Stimulated activated naive CD8-positive, alpha-beta T cell treated with anti-CD3 and anti-CD28 coated beads, Interleukin-15, amount 100 ng/mL, for 72 hours (primary cell): ENCODE data around the gene AKAP1.
"Not testable (repeated sequence)": the region's sequence is repeated elsewhere in the genome, so short reads cannot be mapped to it uniquely, and the experiment has no call there.

Experiments used
- ATAC-seq: fragments of 150-1000 bp; cut with Tn5 transposase; 2 replicates; pipeline ENCODE4 v1.10.0; 2021; ENCODE audit warnings: mild to moderate bottlenecking, moderate library complexity
- DNase-seq, 2 donors: peaks; one replicate each; pipeline ENCODE4 v3.0.0; 2021 to 2022
- H3K27ac Mint-ChIP-seq, 2 donors: one replicate each; pipeline ENCODE4 v1.8.0; 2022; ENCODE audit warnings: mild to moderate bottlenecking in 2 of 2, mixed read lengths in 2 of 2, moderate library complexity in 2 of 2
- H3K27me3 Mint-ChIP-seq: one replicate; pipeline ENCODE4 v1.8.0; 2022; ENCODE audit warnings: mixed read lengths
- H3K4me1 Mint-ChIP-seq: one replicate; pipeline ENCODE4 v1.8.0; 2022; ENCODE audit warnings: mild to moderate bottlenecking, mixed read lengths
- H3K4me3 Mint-ChIP-seq, 2 donors: one replicate each; pipeline ENCODE4 v1.8.0; 2022; ENCODE audit warnings: mild to moderate bottlenecking in 2 of 2, mixed read lengths in 2 of 2, moderate library complexity in 1 of 2
- H3K9me3 Mint-ChIP-seq, 2 donors: one replicate each; pipeline ENCODE4 v1.8.0; 2022; ENCODE audit warnings: mixed read lengths in 2 of 2

AKAP1 gene

DNA sequence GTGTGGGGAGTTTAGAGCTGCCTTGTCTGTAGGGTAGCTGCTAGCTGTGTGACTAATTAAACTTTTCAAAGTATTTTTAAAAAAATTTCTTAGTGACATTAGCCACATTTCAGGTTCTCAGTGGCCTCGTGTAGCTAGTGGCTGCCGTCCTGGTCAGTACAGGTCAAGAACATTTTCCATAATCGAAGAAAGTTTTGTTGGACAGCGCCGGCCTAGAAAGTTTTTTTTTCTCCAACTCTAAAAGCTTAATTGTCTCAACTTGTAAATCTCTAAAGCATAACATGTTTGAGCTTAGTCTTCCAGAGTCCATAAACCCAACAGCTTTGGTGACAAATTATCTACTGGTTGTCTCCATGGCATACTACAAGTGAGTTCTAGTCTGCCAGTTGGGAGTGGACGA, 4.3 kb downstream of the AKAP1 start:
- Mint-ChIP-seq H3K27ac (no peak overlapping the region), H3K9me3 (no peaks in the 10 kb centered on the region), H3K27me3 (no peaks in the 10 kb centered on the region), H3K4me1 (peaks cover 55% of the 10 kb centered on the region), H3K4me3 (no peak overlapping the region)
- ATAC-seq (no peak), DNase-seq (no peak)

DNA sequence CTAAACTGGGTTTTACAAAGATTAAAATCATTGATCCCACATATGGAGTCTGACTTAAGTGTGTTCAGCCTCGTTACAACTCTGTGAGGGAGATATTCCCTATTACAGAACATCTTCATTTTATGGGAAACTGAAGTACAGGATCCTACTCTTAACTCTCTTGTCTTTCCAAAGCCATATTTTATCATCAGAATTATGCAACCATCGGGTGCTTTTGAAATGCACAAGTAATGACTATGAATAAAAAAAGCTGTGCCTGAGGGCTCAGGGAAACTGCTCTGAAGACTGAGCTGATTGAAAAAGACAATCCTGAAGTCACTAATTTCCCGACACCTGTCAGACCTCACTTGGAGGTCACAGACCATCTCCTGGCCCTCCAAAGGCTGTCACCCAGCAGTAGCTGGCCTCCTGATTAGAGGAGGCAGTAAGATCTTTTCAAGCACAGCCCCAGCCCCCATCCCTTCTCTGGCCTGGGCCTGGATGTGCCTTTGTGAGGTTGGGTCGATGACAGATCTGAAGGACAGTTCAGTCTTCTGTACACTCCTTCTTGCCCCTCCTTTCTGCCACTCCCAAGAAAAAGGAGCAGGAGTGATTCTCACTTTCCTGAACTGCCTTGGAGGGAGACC, 5.6 kb downstream of the AKAP1 start:
- ATAC-seq (no peak), DNase-seq (no peak)
- H3K4me1 Mint-ChIP-seq, result peaks cover 55% of the 10 kb centered on the region
- peak overlapping the region in 1 of 2 donors; percentile 64 for H3K27ac Mint-ChIP-seq
- no peak overlapping the region for H3K4me3 Mint-ChIP-seq
- no peaks in the 10 kb centered on the region for H3K27me3 Mint-ChIP-seq
- H3K9me3 Mint-ChIP-seq, result no peaks in the 10 kb centered on the region

DNA sequence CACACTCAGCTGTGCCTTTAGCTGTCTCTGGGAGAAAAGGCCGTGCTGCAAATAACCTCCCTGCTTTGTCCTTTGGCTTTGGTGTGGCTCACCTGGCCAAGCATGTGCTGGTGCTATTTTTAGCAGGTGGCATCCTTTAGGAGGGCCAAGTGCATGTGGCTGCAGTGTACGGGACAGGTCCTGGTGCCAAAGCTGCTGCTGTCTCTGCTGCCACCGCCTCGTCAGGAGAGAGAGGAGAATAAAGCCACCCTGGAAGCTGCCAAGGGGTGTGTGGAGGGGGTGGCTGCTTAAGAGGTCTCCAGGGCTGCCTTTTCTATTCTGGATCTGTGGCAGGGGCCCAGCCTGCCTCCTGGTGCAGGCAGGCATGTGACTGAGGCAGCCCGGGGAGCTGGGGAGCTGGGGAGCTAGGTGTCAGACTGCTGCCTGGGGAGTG, 6.2 kb downstream of the AKAP1 start:
- DNase-seq, result no peak
- Mint-ChIP-seq H3K4me3 (no peak overlapping the region), H3K27ac (no peak overlapping the region), H3K9me3 (no peaks in the 10 kb centered on the region), H3K27me3 (no peaks in the 10 kb centered on the region), H3K4me1 (peaks cover 54% of the 10 kb centered on the region)
- ATAC-seq, result no peak

DNA sequence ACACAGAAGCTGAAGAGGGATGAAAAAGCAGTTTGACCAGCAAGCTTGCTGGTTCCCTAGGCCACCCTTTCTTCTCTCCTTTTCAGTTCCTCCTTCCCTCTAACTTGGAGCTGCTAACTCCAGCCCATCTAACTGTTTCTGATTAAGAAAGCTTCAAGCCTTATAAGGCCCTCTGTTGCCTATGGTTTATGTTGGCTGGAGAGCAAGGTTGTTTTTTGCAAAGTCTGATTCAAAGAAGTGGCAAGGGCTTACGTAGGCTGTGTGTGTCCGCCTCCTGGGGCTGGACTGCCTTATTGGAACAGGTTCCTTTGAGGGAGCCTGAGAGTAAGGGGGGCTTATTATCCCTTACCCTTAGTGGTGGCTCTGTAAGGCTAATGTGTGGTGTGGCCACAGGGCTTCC, 7.1 kb downstream of the AKAP1 start:
- H3K4me3 Mint-ChIP-seq, result no peak overlapping the region
- H3K27ac Mint-ChIP-seq, result no peak overlapping the region
- ATAC-seq (no peak), DNase-seq (no peak)
- H3K9me3 Mint-ChIP-seq, result no peaks in the 10 kb centered on the region
- H3K4me1 Mint-ChIP-seq, result peaks cover 45% of the 10 kb centered on the region
- H3K27me3 Mint-ChIP-seq, result no peaks in the 10 kb centered on the region

DNA sequence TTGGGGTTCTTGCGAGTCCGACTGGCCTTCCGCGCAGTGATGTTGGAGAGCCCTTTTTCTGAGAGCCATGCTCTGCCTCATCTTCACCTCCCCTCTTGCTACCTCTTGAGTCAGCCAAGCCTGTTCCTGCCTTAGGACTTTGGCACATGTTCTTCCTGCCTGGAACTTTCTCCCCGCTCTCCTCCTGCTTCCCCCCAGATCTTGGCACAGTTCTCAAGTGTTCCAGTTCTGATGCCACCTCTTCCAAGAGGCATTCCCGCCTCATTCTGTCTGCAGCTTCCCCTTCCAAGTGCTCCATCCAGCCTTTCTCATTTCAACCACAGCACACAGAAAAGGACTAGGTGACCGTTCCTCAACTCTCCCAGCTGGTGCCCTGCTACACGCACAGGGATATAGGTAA, 7.7 kb downstream of the AKAP1 start:
- no peak overlapping the region for H3K27ac Mint-ChIP-seq
- DNase-seq, result no peak
- H3K9me3 Mint-ChIP-seq, result no peaks in the 10 kb centered on the region
- ATAC-seq, result no peak
- no peaks in the 10 kb centered on the region for H3K27me3 Mint-ChIP-seq
- H3K4me3 Mint-ChIP-seq, result no peak overlapping the region
- H3K4me1 Mint-ChIP-seq, result peaks cover 39% of the 10 kb centered on the region

DNA sequence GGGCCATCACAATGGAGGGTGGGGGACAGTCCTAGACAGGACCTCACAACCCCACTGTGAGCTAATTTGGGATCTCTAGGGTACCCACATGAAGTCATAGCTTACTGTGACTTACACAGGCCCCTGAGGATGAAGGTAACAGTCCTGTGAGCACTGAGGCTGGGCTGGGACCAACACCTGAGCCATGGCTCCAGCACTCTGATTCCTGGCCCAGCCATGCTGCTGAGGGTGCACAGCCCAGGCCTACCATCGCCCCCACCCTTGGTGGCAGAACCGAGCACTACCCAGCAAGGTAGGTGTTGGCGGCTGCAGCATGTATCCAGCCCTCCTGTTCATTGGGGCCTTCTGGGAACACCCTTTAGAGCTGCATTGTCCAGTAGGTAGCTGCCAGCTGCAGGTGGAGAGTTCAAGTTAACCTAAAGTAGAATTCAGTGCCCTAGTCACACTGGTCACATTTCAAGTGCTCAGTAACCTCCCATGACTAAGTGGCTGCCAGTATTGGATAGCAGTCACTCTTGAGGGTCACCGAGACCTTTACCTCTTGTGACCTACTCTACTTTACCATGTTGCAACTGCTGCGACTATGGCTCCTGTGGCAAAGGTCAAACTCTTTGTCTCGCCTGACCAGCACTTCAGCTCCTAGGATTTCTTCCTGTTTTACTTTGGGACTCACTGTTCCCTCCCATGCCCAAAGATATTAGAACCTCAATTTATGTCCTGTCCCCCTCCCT, 11.6 kb downstream of the AKAP1 start:
- Mint-ChIP-seq H3K4me3 (no peak overlapping the region), H3K27ac (no peak overlapping the region), H3K9me3 (no peaks in the 10 kb centered on the region), H3K27me3 (no peaks in the 10 kb centered on the region), H3K4me1 (peaks cover 39% of the 10 kb centered on the region)
- ATAC-seq (no peak), DNase-seq (no peak)

DNA sequence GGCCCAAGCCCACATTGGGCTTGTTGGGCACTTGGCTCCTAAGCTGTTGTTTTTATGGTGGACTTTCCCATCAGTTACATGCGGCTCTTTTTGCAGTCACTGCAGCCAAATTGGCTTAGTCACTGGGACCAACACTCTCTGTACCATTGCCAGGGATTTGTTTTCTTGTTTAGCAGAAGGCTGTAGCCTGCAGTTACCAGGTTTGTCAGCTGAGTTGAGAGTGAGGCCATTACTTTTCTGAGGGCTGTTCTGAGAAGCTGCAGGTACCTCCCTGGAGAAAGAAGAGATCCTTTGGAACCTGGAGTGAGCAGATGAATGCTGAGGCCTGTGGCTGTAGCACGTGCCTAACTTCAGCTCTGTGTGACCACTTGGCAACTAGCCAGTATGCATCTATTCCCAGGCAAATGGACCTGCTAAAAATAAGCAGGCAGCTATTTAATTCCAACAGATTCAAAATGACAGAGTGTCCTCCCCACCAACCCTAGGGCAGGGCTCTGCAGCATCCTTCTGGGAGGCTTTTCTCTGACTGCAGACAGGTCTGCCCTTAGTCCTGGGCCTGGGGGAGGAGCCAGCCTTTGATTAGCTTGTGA, 12.9 kb downstream of the AKAP1 start:
- Mint-ChIP-seq H3K27ac (no peak overlapping the region), H3K4me1 (peaks cover 43% of the 10 kb centered on the region), H3K9me3 (no peaks in the 10 kb centered on the region), H3K4me3 (no peak overlapping the region), H3K27me3 (no peaks in the 10 kb centered on the region)
- DNase-seq (no peak), ATAC-seq (no peak)

DNA sequence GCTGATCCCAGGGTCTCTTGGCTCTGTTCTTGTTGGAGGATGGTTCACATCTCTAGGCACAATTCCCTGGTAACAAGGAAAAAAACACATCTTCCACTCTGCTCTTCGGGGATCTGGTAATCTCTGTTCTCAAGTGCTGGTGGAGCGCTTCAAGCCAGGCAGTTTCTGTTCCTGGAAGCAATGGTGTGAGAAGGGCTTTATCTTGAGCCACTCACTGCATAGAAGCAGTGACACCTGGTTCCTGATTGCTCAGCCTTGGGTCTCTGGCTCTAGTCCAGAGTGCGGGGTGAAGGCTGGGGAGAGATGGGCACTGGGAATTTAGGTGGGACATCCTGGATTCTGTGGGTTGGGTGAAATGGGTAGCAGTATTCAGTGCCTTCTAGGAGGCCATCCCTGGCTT, 14.1 kb downstream of the AKAP1 start:
- H3K9me3 Mint-ChIP-seq, result no peaks in the 10 kb centered on the region
- H3K27me3 Mint-ChIP-seq, result no peaks in the 10 kb centered on the region
- no peak for DNase-seq
- H3K4me3 Mint-ChIP-seq, result no peak overlapping the region
- ATAC-seq, result no peak
- peaks cover 40% of the 10 kb centered on the region for H3K4me1 Mint-ChIP-seq
- peak overlapping the region in 1 of 2 donors; percentile 17 for H3K27ac Mint-ChIP-seq

DNA sequence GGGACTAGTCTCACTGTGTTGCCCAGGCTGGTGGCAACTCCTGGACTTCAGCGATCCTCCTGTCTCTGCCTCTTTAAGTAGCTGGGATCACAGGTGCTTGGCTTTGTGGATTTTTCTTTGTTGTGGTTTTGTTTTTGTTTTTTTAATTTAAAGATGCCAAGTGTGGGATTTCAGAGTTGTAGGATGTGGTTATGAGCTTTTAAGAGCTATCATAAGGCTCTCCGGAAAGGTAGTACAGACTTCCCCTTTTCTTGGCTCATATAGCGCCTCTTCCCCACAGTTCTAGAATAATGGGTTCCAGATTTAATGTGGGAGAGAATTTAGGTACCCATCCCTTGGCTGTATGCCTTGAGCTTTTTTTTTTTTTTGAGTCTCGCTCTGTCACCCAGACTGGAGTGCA, 17.1 kb downstream of the AKAP1 start:
- H3K27ac Mint-ChIP-seq, result peak overlapping the region in 1 of 2 donors; percentile 22
- H3K4me1 Mint-ChIP-seq, result peaks cover 40% of the 10 kb centered on the region
- H3K27me3 Mint-ChIP-seq, result no peaks in the 10 kb centered on the region
- no peak overlapping the region for H3K4me3 Mint-ChIP-seq
- DNase-seq (no peak), ATAC-seq (no peak)
- H3K9me3 Mint-ChIP-seq, result no peaks in the 10 kb centered on the region

DNA sequence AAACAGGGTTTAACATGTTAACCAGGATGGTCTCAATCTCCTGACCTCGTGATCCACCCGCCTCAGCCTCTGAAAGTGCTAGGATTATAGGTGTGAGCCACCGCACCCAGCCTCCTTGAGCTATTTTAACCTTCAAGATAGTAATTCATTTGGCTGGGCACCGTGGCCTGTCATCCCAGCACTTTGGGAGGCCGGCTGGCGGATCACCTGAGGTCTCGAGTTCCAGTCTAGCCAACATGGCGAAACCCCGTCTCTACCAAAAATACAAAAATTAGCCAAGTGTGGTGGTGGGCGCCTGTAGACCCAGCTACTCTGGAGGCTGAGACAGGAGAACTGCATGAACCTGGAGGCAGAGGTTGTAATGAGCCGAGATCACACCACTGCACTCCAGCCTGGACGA, 17.6 kb downstream of the AKAP1 start:
- peaks cover 40% of the 10 kb centered on the region for H3K4me1 Mint-ChIP-seq
- ATAC-seq, result not testable (repeated sequence)

DNA sequence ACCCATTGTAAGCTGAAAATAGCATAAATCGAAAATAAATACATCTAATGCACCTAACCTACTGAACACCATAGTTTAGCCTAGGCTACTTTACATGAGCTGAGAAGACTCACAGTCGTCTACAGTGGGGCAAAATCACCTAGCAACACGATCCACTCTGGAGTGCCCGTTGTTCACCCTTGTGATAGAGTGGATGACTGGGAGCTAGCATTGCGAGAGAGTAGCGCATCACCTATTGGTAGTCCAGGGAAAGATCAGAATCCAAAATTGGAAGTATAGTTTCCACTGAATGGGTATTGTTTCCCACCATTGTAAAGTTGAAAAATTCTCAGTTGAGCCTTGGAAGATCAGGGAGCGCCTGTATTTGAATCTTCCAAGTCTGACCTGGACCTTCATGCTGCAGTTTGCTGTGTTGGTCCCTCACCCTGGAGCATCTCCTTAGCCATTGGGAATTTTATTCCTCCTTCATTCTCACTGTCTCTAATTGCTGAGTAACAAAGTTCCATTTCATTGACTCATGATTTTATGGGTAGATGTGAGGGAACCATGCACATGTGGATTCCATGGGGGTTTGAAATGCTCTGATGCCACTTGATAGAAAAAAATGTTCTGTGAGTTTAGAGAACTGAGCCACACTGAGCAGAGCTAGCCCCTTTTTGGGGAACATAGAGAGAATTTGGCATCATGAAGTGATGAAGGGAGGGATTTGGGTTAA, 19.6 kb downstream of the AKAP1 start:
- Mint-ChIP-seq H3K9me3 (no peaks in the 10 kb centered on the region), H3K4me1 (peaks cover 26% of the 10 kb centered on the region), H3K27ac (no peak overlapping the region), H3K27me3 (no peaks in the 10 kb centered on the region), H3K4me3 (no peak overlapping the region)
- DNase-seq (no peak), ATAC-seq (no peak)

More for the DNA sequence above, 17.6 kb downstream of the AKAP1 start:
- not testable (repeated sequence) for H3K27me3 Mint-ChIP-seq, DNase-seq, H3K4me3 Mint-ChIP-seq, H3K9me3 Mint-ChIP-seq, H3K27ac Mint-ChIP-seq

DNA sequence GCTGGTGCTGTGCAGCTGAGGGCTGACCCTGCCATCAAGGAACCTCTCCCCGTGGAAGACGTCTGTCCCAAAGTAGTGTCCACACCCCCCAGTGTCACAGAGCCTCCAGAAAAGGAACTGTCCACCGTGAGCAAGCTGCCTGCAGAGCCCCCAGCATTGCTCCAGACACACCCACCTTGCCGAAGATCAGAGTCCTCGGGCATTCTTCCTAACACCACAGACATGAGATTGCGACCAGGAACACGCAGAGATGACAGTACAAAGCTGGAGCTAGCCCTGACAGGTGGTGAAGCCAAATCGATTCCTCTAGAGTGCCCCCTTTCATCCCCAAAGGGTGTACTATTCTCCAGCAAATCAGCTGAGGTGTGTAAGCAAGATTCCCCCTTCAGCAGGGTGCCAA, 20.5 kb downstream of the AKAP1 start:
- ATAC-seq (no peak), DNase-seq (no peak)
- Mint-ChIP-seq H3K27me3 (no peaks in the 10 kb centered on the region), H3K27ac (peak overlapping the region in 1 of 2 donors; percentile 49), H3K4me1 (peaks cover 16% of the 10 kb centered on the region), H3K9me3 (no peaks in the 10 kb centered on the region), H3K4me3 (no peak overlapping the region)

DNA sequence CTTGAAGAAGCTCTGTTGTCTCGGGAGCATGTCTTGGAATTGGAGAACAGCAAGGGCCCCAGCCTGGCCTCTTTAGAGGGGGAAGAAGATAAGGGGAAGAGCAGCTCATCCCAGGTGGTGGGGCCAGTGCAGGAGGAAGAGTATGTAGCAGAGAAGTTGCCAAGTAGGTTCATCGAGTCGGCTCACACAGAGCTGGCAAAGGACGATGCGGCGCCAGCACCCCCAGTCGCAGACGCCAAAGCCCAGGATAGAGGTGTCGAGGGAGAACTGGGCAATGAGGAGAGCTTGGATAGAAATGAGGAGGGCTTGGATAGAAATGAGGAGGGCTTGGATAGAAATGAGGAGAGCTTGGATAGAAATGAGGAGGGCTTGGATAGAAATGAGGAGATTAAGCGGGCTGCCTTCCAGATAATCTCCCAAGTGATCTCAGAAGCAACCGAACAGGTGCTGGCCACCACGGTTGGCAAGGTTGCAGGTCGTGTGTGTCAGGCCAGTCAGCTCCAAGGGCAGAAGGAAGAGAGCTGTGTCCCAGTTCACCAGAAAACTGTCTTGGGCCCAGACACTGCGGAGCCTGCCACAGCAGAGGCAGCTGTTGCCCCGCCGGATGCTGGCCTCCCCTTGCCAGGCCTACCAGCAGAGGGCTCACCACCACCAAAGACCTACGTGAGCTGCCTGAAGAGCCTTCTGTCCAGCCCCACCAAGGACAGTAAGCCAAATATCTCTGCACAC, 21.2 kb downstream of the AKAP1 start:
- Mint-ChIP-seq H3K27ac (peak overlapping the region in 1 of 2 donors; percentile 45), H3K27me3 (no peaks in the 10 kb centered on the region), H3K4me3 (no peak overlapping the region), H3K9me3 (no peaks in the 10 kb centered on the region), H3K4me1 (peaks cover 13% of the 10 kb centered on the region)
- ATAC-seq (no peak), DNase-seq (no peak)

DNA sequence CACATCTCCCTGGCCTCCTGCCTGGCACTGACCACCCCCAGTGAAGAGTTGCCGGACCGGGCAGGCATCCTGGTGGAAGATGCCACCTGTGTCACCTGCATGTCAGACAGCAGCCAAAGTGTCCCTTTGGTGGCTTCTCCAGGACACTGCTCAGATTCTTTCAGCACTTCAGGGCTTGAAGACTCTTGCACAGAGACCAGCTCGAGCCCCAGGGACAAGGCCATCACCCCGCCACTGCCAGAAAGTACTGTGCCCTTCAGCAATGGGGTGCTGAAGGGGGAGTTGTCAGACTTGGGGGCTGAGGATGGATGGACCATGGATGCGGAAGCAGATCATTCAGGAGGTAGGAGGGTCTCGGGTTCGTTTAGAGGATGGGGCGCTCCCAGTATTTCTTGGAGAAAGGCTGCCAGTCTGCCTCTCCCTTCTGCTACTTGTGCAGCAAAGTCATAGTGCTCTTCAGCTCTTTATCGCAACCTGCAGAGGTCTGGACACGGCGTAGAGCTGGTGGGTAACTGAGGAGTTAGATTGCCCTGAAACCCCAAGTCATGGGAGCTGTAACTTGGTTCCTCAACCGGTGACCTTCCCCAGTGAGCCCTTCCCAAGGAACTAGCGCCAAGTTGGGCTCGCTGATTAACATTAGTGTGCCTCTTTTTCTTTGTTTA, 21.9 kb downstream of the AKAP1 start:
- Mint-ChIP-seq H3K27ac (no peak overlapping the region), H3K4me3 (no peak overlapping the region), H3K4me1 (peaks cover 8% of the 10 kb centered on the region), H3K27me3 (no peaks in the 10 kb centered on the region), H3K9me3 (no peaks in the 10 kb centered on the region)
- DNase-seq (no peak), ATAC-seq (no peak)

DNA sequence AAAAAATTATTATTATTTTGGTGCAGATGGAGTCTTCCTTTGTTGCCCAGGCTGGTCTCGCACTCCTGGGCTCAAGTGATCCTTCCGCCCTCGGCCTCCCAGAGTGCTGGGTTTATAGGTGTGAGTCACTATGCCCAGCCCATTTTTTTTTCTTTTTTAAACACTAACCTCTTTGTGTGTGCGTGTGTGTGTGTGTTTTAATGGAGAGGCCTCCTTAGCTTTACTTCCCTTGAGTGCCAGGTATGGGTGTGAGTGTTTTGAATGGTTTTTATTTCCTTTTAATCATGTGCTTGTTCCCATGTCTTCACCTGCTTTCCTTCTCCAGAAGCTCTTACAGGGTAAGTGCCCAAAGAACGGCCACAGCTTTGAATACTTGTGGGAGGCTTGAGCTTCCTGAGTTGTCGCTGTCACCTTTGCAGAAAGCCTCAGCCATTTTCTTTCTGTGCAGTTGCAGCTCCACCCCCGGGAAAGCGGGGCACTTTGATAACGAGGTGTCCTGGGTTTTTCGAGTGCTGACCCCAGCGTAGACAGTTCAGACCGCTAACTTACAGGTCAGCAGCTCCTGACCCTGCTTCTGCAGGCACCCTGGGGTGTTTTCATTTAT, 22.6 kb downstream of the AKAP1 start:
- Mint-ChIP-seq H3K27me3 (no peaks in the 10 kb centered on the region), H3K4me1 (peaks cover 1% of the 10 kb centered on the region), H3K4me3 (no peak overlapping the region), H3K9me3 (no peaks in the 10 kb centered on the region), H3K27ac (no peak overlapping the region)
- DNase-seq, result no peak
- no peak for ATAC-seq
